A549 (cell line): Measurements from ENCODE around the gene L3MBTL1. TPM values are rescaled to one million over a fixed set of nuclear protein-coding genes. Genes with fewer than 3 reads are reported as not detected.

Experiments used
- ATAC-seq, 2 experiments: fragments of 200-7000 bp in 1 of 2; fragments of >200 bp in 1 of 2; cut with Nextera tagmentation in 1 of 2; cut with Tn5 transposase in 1 of 2; 3 replicates each; pipeline versions ENCODE4 v1.8.0 to v1.9.1; 2018 to 2020; ENCODE audit warnings: mild to moderate bottlenecking in 1 of 2, moderate library complexity in 1 of 2
- CTCF ChIA-PET: fragments of 300-600 bp; sonication (Branson Sonifier 250); formaldehyde crosslinking; extraction: SDS; loops from one replicate; lab custom pipeline; 2021; ENCODE audit warnings: antibody characterized with exemption, inconsistent platforms; lab: Yijun Ruan, JAX
- POLR2A ChIA-PET: fragments of 350-600 bp; formaldehyde crosslinking; extraction: SDS; loops from one replicate; lab custom pipeline; 2021; ENCODE audit warnings: antibody characterized with exemption, inconsistent platforms; lab: Yijun Ruan, JAX
- DNase-seq, 2 experiments: peaks; one replicate each; pipeline versions ENCODE4 v3.0.0 to v3.0.0-alpha.2; 2011 to 2016; ENCODE audit warnings: low read depth in 1 of 2, low spot score in 1 of 2
- FAIRE-seq: peaks from 2 replicates; lab custom pipeline; 2011; peaks lifted over from hg19 to GRCh38; lab: Jason Lieb, UNC
- H3K27ac ChIP-seq, 2 experiments: fragments of >200 bp; sonication (Bioruptor Twin); formaldehyde crosslinking; 3 replicates each; pipeline ENCODE4 v1.5.1; 2016 to 2017
- H3K4me1 ChIP-seq: fragments of >200 bp; sonication (Bioruptor Twin); formaldehyde crosslinking; 3 replicates; pipeline ENCODE4 v1.6.1; 2016
- H3K4me2 ChIP-seq: fragments of >200 bp; sonication (Bioruptor Twin); formaldehyde crosslinking; 3 replicates; pipeline ENCODE4 v1.6.1; 2016
- H3K4me3 ChIP-seq: fragments of >200 bp; sonication (Bioruptor Twin); formaldehyde crosslinking; 3 replicates; pipeline ENCODE4 v1.5.1; 2016
- H3K9me3 ChIP-seq: fragments of >200 bp; sonication (Bioruptor Twin); formaldehyde crosslinking; 3 replicates; pipeline ENCODE4 v1.6.1; 2016
- ATOH8 ChIP-seq: fragments of 250-450 bp; sonication (Bioruptor Pico); IDR thresholded peaks from 2 replicates; pipeline ENCODE4 v1.5.0; 2020; ENCODE audit warnings: low read depth, mild to moderate bottlenecking, moderate library complexity
- BCL3 ChIP-seq: fragments of >200 bp; sonication (Bioruptor Twin); formaldehyde crosslinking; IDR thresholded peaks from 3 replicates; pipeline ENCODE4 v1.6.1; 2016
- BHLHE40 ChIP-seq: IDR thresholded peaks from 2 replicates; pipeline ENCODE4 v1.6.1; 2012; ENCODE audit warnings: low read depth, low read length, inconsistent platforms
- EHMT2 ChIP-seq: fragments of 200-600 bp; sonication (generic); IDR thresholded peaks from 2 replicates; pipeline ENCODE4 v1.6.1; 2016; ENCODE audit warnings: antibody characterized with exemption, low read depth, mild to moderate bottlenecking, moderate library complexity
- ESRRA ChIP-seq: fragments of 150-350 bp; IDR thresholded peaks from 2 replicates; pipeline ENCODE4 v1.6.1; 2014; ENCODE audit warnings: mild to moderate bottlenecking, low read length, borderline replicate concordance
- FOSB ChIP-seq: fragments of 250-450 bp; sonication (Bioruptor Pico); IDR thresholded peaks from 2 replicates; pipeline ENCODE4 v1.5.0; 2020; ENCODE audit warnings: mild to moderate bottlenecking, moderate library complexity
- HES2 ChIP-seq: fragments of >200 bp; sonication (Bioruptor Twin); formaldehyde crosslinking; IDR thresholded peaks from 2 replicates; pipeline ENCODE4 v1.6.1; 2016
- HEYL ChIP-seq: fragments of 250-450 bp; sonication (Bioruptor Pico); IDR thresholded peaks from 2 replicates; pipeline ENCODE4 v1.8.0; 2021; ENCODE audit warnings: mild to moderate bottlenecking, moderate library complexity
- HOXB5 ChIP-seq: fragments of 250-450 bp; sonication (Bioruptor Pico); IDR thresholded peaks from 2 replicates; pipeline ENCODE4 v1.5.0; 2020; ENCODE audit warnings: mild to moderate bottlenecking, moderate library complexity
- MYC ChIP-seq: IDR thresholded peaks from 2 replicates; pipeline ENCODE4 v1.6.1; 2012; ENCODE audit warnings: mild to moderate bottlenecking, inconsistent platforms, low read length, improper control_type of control experiment, borderline replicate concordance
- NPAS2 ChIP-seq: fragments of 250-450 bp; sonication (Bioruptor Pico); IDR thresholded peaks from 2 replicates; pipeline ENCODE4 v1.8.0; 2022; ENCODE audit warnings: mild to moderate bottlenecking, moderate library complexity, borderline replicate concordance
- PBX3 ChIP-seq: IDR thresholded peaks from 2 replicates; pipeline ENCODE4 v1.6.1; 2012
- POLR2A ChIP-seq: IDR thresholded peaks from 2 replicates; pipeline ENCODE4 v1.6.1; 2012; ENCODE audit warnings: mild to moderate bottlenecking, low read length
- POLR2AphosphoS2 ChIP-seq: conservative IDR thresholded peaks from 2 replicates; pipeline ENCODE4 v1.6.1; 2012; ENCODE audit warnings: low read length, improper control_type of control experiment, inconsistent platforms
- RARB ChIP-seq: fragments of 250-450 bp; sonication (Bioruptor Pico); IDR thresholded peaks from 2 replicates; pipeline ENCODE4 v1.8.0; 2021; ENCODE audit warnings: mild to moderate bottlenecking, moderate library complexity
- RCOR1 ChIP-seq: fragments of 150-350 bp; IDR thresholded peaks from 2 replicates; pipeline ENCODE4 v1.6.1; 2014; ENCODE audit warnings: antibody characterized with exemption, low read length, low read depth
- RFX5 ChIP-seq: fragments of 450-650 bp; IDR thresholded peaks from 2 replicates; pipeline ENCODE4 v1.7.1; 2014; ENCODE audit warnings: antibody characterized with exemption, mild to moderate bottlenecking, moderate library complexity
- RNF2 ChIP-seq: fragments of 200-600 bp; sonication (generic); IDR thresholded peaks from 2 replicates; pipeline ENCODE4 v1.6.1; 2016; ENCODE audit warnings: low read depth, mild to moderate bottlenecking, antibody characterized with exemption, moderate library complexity, borderline replicate concordance
- SMC3 ChIP-seq: fragments of >200 bp; sonication (Bioruptor Twin); formaldehyde crosslinking; IDR thresholded peaks from 3 replicates; pipeline ENCODE4 v1.6.1; 2018; ENCODE audit warnings: inconsistent platforms
- SREBF2 ChIP-seq: fragments of 450-650 bp; IDR thresholded peaks from 2 replicates; pipeline ENCODE4 v1.6.1; 2014; ENCODE audit warnings: mild to moderate bottlenecking, moderate library complexity
- USF2 ChIP-seq: fragments of 450-650 bp; IDR thresholded peaks from 2 replicates; pipeline ENCODE4 v1.6.1; 2014; ENCODE audit warnings: antibody characterized with exemption
- ZC3H11A ChIP-seq: fragments of 450-650 bp; IDR thresholded peaks from 2 replicates; pipeline ENCODE4 v1.6.1; 2014; ENCODE audit warnings: antibody characterized with exemption, mild to moderate bottlenecking
- WGBS: methylation state at CpG from one replicate; pipeline ENCODE4 v1.1.6; 2017; ENCODE audit errors: missing lambda C conversion rate; 5-methylcytosine and 5-hydroxymethylcytosine counted together
- polyA plus RNA-seq, 4 experiments: library from polyadenylated mRNA; depleted of rRNA in 3 of 4; stranded (reverse); fragments of >200 nt; fragmentation: RNase III in 1 of 4; extraction: RNeasy Plus Mini Kit Qiagen cat#74134 plus additional on column Dnase treatment in 1 of 4; gene quantifications; 2 replicates in 3 of 4; 3 replicates in 1 of 4; pipeline ENCODE4 v1.2.3, GENCODE V29; 2011 to 2017

The L3MBTL1 gene
- polyA plus RNA-seq, 2 of the 4 experiments (the other 2 are of a cell fraction): 2.5 to 3.8 TPM

GRCh38 chr20:43513372-43513930 is 6.0 kb downstream of the L3MBTL1 start:
- H3K4me1 ChIP-seq: no peaks in the 10 kb centered on the region; the same call in 2 of the 3 replicates
- no peak overlapping the region for H3K27ac ChIP-seq
- DNase-seq: no peak
- ChIA-PET POLR2A (no interaction called here), CTCF (interaction anchor here (1.4 kb wide), 1 partner anchor 24 kb away, joined by 5 read pairs; no protein-coding TSS in a partner anchor)
- no peak overlapping the region for H3K4me2 ChIP-seq
- no peak for ATAC-seq
- no peaks in the 10 kb centered on the region for H3K9me3 ChIP-seq
- FAIRE-seq: no peak
- 93% methylated on average over 10 of the region's 10 CpGs for WGBS
- TF ChIP-seq POLR2AphosphoS2 (no peak), PBX3 (no peak), NPAS2 (CRISPR knock-in tag) (no peak), BHLHE40 (no peak), EHMT2 (no peak), SREBF2 (no peak), RARB (CRISPR knock-in tag) (no peak), HEYL (CRISPR knock-in tag) (no peak), ESRRA (no peak), FOSB (CRISPR knock-in tag) (no peak), SMC3 (no peak), RFX5 (no peak)
- H3K4me3 ChIP-seq: no peak overlapping the region

- POLR2A ChIA-PET: no interaction called here
- ATAC-seq (peak; percentile 8 to 74; a peak in 3 of 6 replicates), DNase-seq (no peak), FAIRE-seq (no peak)
- no peaks in the 10 kb centered on the region for H3K4me1 ChIP-seq
- H3K4me2 ChIP-seq: no peak overlapping the region
- WGBS: 91% methylated on average over 25 of the region's 39 CpGs
- no peak overlapping the region for H3K4me3 ChIP-seq
- CTCF ChIA-PET: interaction anchor here (1.2 to 1.4 kb wide), 3 partner anchors 18 to 601 kb away, joined by 3 to 5 read pairs (median 3); no protein-coding TSS in a partner anchor
- no peak for TF ChIP-seq POLR2AphosphoS2
- TF ChIP-seq MYC: no peak
- TF ChIP-seq ESRRA: no peak
- no peak for TF ChIP-seq RCOR1
- no peak for TF ChIP-seq HOXB5 (CRISPR knock-in tag)
- TF ChIP-seq ZC3H11A: no peak
- no peak for TF ChIP-seq BHLHE40
- no peak for TF ChIP-seq NPAS2 (CRISPR knock-in tag)
- TF ChIP-seq RFX5: no peak
- no peak for TF ChIP-seq POLR2A
- no peak for TF ChIP-seq RNF2
- no peak for TF ChIP-seq USF2
- TF ChIP-seq ATOH8: no peak
- TF ChIP-seq HES2: no peak
- no peak for TF ChIP-seq BCL3
- H3K9me3 ChIP-seq: no peaks in the 10 kb centered on the region
- H3K27ac ChIP-seq: no peak overlapping the region
These were observed 6.6 kb downstream of the L3MBTL1 start for GRCh38 chr20:43513931-43514647.
